Measurements from ENCODE around the gene CDKAL1. TPM values are rescaled to one million over a fixed set of nuclear protein-coding genes. Genes with fewer than 3 reads are reported as not detected.
A peak's percentile ranks its signal among the peaks of the same experiment; 100 is the strongest.

CDKAL1 gene
- total and polyA plus RNA-seq, 2 of the 13 experiments (the other 11 are each of a cell fraction or from before 2014, with no cell fraction given): 9.5 to 27.7 TPM

DNA sequence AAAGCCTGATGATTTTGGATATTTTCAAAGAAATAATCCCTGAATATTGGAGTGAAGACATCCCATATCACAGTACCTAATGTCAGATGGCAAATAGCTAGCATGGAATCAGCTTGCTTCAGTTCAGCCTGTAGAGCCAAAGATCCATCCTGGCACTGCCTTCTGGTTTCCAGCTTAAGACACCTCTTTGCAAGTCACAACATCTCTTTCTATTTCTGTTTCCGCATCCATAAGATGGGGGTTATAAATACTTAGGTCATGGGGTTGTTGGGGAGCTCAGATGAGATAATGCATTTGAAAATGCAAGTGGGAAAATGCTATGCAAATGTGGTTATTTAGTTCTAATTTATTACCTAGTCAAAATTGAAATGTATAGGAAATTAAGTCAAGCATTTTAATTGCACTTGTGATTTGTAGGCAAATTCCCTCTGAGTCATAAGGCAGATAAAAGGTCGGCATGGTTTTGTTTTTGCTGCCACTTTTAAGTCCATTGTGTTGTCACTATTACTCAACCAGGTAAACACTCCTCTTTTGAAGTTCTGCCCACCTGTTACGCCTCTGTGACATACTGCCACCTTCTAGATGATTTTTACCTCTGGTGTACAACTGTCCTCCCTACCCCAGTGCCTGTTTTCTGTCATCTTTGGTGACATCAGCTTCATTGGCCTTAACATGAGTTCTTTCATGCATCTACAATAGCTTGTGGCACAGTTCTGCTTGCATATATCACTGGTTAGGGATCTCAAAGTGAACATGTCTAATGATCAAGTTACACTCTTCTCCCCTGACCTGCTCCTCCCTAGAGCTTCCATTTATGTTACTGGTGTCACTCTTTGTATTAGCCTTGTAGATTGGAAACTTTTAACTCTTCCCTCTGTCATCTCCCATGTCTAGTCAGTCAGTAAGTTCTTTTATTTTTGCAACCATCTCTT is 96.6 kb downstream of the CDKAL1 start:
- POLR2A ChIA-PET: no interaction called here
- WGBS (ENCODE audit: low lambda C conversion rate): 36% methylated on average over 3 of the region's 3 CpGs
- no peak for TF ChIP-seq HDAC6 (IDR thresholded peaks at IDR 0.05; ENCODE audit: low read depth, low read length)
- TF ChIP-seq BHLHE40 (IDR thresholded peaks at IDR 0.05; ENCODE audit: low read length): no peak
- no peak for TF ChIP-seq ZNF543 (CRISPR knock-in tag; IDR thresholded peaks at IDR 0.05)
- peak; percentile 88; the same call in 1 of the 2 replicates for TF ChIP-seq SP5 (CRISPR knock-in tag; IDR thresholded peaks at IDR 0.05; ENCODE audit: borderline replicate concordance, low read depth)
- TF ChIP-seq ZNF296 (CRISPR knock-in tag; conservative IDR thresholded peaks at IDR 0.05): no peak
- no peak for TF ChIP-seq RFX1 (IDR thresholded peaks at IDR 0.05)
- no peak for TF ChIP-seq TOE1 (CRISPR knock-in tag; IDR thresholded peaks at IDR 0.05)
- TF ChIP-seq NR1H2 (CRISPR knock-in tag; IDR thresholded peaks at IDR 0.05; ENCODE audit: borderline replicate concordance, low read depth): no peak
- TF ChIP-seq, protein P1, sequence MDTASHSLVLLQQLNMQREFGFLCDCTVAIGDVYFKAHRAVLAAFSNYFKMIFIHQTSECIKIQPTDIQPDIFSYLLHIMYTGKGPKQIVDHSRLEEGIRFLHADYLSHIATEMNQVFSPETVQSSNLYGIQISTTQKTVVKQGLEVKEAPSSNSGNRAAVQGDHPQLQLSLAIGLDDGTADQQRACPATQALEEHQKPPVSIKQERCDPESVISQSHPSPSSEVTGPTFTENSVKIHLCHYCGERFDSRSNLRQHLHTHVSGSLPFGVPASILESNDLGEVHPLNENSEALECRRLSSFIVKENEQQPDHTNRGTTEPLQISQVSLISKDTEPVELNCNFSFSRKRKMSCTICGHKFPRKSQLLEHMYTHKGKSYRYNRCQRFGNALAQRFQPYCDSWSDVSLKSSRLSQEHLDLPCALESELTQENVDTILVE (CRISPR knock-in tag; IDR thresholded peaks at IDR 0.05): peak; percentile 44; the same call in 1 of the 2 replicates
- no peak for TF ChIP-seq ZFP36L1 (CRISPR knock-in tag; IDR thresholded peaks at IDR 0.05)
- TF ChIP-seq FOXJ3 (CRISPR knock-in tag; IDR thresholded peaks at IDR 0.05; ENCODE audit: borderline replicate concordance): peak; percentile 1; the same call in 1 of the 2 replicates
- TF ChIP-seq, protein P2, sequence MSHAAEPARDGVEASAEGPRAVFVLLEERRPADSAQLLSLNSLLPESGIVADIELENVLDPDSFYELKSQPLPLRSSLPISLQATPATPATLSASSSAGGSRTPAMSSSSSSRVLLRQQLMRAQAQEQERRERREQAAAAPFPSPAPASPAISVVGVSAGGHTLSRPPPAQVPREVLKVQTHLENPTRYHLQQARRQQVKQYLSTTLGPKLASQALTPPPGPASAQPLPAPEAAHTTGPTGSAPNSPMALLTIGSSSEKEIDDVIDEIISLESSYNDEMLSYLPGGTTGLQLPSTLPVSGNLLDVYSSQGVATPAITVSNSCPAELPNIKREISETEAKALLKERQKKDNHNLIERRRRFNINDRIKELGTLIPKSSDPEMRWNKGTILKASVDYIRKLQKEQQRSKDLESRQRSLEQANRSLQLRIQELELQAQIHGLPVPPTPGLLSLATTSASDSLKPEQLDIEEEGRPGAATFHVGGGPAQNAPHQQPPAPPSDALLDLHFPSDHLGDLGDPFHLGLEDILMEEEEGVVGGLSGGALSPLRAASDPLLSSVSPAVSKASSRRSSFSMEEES (CRISPR knock-in tag; IDR thresholded peaks at IDR 0.05): 0 out of 2 replicates have a peak, but pooled peaks have one; percentile 33
- TF ChIP-seq ZNF619 (CRISPR knock-in tag; IDR thresholded peaks at IDR 0.05): no peak
- TF ChIP-seq REL (CRISPR knock-in tag; conservative IDR thresholded peaks at IDR 0.05): no peak
- no peak; the same call in 1 of the 2 replicates for TF ChIP-seq RXRA (CRISPR knock-in tag; IDR thresholded peaks at IDR 0.05)
- peak; percentile 98 for TF ChIP-seq TBX2 (CRISPR knock-in tag; IDR thresholded peaks at IDR 0.05; ENCODE audit: borderline replicate concordance)
- no peak for TF ChIP-seq ZNF557 (CRISPR knock-in tag; IDR thresholded peaks at IDR 0.05)
- TF ChIP-seq, protein P3, sequence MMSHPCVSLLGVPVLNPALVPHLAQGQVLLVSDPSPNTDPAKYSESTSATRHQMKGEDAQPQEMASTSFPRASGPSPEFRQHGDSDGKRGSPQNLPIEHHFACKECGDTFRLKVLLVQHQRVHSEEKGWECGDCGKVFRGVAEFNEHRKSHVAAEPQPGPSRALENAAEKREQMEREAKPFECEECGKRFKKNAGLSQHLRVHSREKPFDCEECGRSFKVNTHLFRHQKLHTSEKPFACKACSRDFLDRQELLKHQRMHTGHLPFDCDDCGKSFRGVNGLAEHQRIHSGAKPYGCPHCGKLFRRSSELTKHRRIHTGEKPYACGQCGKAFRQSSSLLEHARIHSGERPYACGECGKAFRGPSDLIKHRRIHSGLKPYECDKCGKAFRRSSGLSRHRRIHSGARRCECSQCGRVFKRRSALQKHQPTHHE (CRISPR knock-in tag; IDR thresholded peaks at IDR 0.05; ENCODE audit: borderline replicate concordance): no peak
- peak; percentile 98 for TF ChIP-seq TBX3 (IDR thresholded peaks at IDR 0.05; ENCODE audit: borderline replicate concordance)

More for the DNA sequence above, 96.6 kb downstream of the CDKAL1 start:
- ATAC-seq (peak; percentile 94), DNase-seq (ENCODE audit: low spot score) (peak; percentile 88), FAIRE-seq (peak; percentile 12)
- Histone ChIP-seq H3K9me3 (ENCODE audit: low read length) (no peaks in the 10 kb centered on the region), H3K4me3 (replicated peaks in 1 of 3; ENCODE audit: insufficient read depth in 1 of 3, low read depth in 2 of 3, low read length in 3 of 3) (no peak overlapping the region), H4K20me1 (ENCODE audit: insufficient read depth, low read length) (no peaks in the 10 kb centered on the region), H2AFZ (ENCODE audit: low read length) (no peak overlapping the region), H3K79me2 (ENCODE audit: insufficient read depth, low read length) (no peaks in the 10 kb centered on the region), H3K27me3 (ENCODE audit: control insufficient read depth in 1 of 2, insufficient read depth in 2 of 2, low read length in 2 of 2) (no peaks in the 10 kb centered on the region), H3K4me2 (ENCODE audit: low read depth, low read length) (peak overlapping the region; percentile 23; the same call in 1 of the 2 replicates), H3K27ac (ENCODE audit: extremely low read length, insufficient read depth, low read length) (peak overlapping the region; percentile 10), H3K9ac (ENCODE audit: insufficient read depth, low read depth, low read length) (no peak overlapping the region), H3K36me3 (replicated peaks in 1 of 2; ENCODE audit: control insufficient read depth in 1 of 2, insufficient read depth in 2 of 2, low read length in 2 of 2) (no peaks in the 10 kb centered on the region; a peak in 1 of 5 replicates), H3K4me1 (ENCODE audit: insufficient read depth, low read length) (peaks cover 20% of the 10 kb centered on the region)
- no TSS peak for BruUV-seq (replicated peaks)
- intact Hi-C loops (cut with micrococcal nuclease; ENCODE audit: unreplicated experiment) (no loop called here), in situ Hi-C loops (cut with HindIII; ENCODE audit: extremely low pct_ligation_motif_present, low pct_unique_long_range_greater_than_20kb) (no loop called here)
- CTCF ChIA-PET (ENCODE audit: low intra/inter-chr PET ratio, low total read pairs): no interaction called here
